GM18951 (cell line): ENCODE results near the gene ANKRD18A.

Source experiments
- POLR2A ChIP-seq: IDR thresholded peaks from 4 replicates; pipeline ENCODE4 v1.6.1; 2011; ENCODE audit warnings: mild to moderate bottlenecking; ENCODE audit not compliant: insufficient read length, insufficient read depth; ENCODE audit errors: extremely low read depth
- in situ Hi-C: fragments of 300-500 bp; cut with MboI; formaldehyde crosslinking; loops from one replicate; pipeline ENCODE4 v1.12.0; 2022; ENCODE audit warnings: low sequenced_read_pairs, mixed read lengths, inconsistent platforms; ENCODE audit not compliant: unreplicated experiment

The ANKRD18A gene

GRCh38 chr9:38620483-38621433 lies at the start of gene ANKRD18A:
Gene ANKRD18A, minus strand, starts transcription at chr9:38620596. Its CDS starts 311 bp downstream, at chr9:38620285.
- TF ChIP-seq POLR2A, result no peak
- in situ Hi-C loops, result no loop called here

GRCh38 chr9:38668791-38669466 lies 48.5 kb upstream of the ANKRD18A start:
- in situ Hi-C loops, result no loop called here
- TF ChIP-seq POLR2A, result no peak

GRCh38 chr9:38662763-38663593 lies 42.6 kb upstream of the ANKRD18A start:
- TF ChIP-seq POLR2A, result no peak
- in situ Hi-C loops, result no loop called here

GRCh38 chr9:38659538-38659937 lies 39.1 kb upstream of the ANKRD18A start:
- TF ChIP-seq POLR2A, result no peak

GRCh38 chr9:38656896-38657295 lies 36.5 kb upstream of the ANKRD18A start:
- TF ChIP-seq POLR2A, result no peak
- in situ Hi-C loops, result no loop called here

More at GRCh38 chr9:38659538-38659937, 39.1 kb upstream of the ANKRD18A start:
- in situ Hi-C loops, result no loop called here

- TF ChIP-seq POLR2A, result no peak
These were observed 32.1 kb upstream of the ANKRD18A start for GRCh38 chr9:38652486-38652885.

GRCh38 chr9:38652044-38652443 lies 31.6 kb upstream of the ANKRD18A start:
- in situ Hi-C loops, result no loop called here
- no peak for TF ChIP-seq POLR2A

More at GRCh38 chr9:38652486-38652885, 32.1 kb upstream of the ANKRD18A start:
- in situ Hi-C loops, result no loop called here

GRCh38 chr9:38651400-38652042 lies 31.1 kb upstream of the ANKRD18A start:
- TF ChIP-seq POLR2A, result no peak
- in situ Hi-C loops, result no loop called here

GRCh38 chr9:38650564-38650963 lies 30.2 kb upstream of the ANKRD18A start:
- in situ Hi-C loops, result no loop called here
- TF ChIP-seq POLR2A, result no peak

- in situ Hi-C loops, result no loop called here
- no peak for TF ChIP-seq POLR2A
These were observed 29.5 kb upstream of the ANKRD18A start for GRCh38 chr9:38649731-38650363.

- TF ChIP-seq POLR2A, result no peak
- in situ Hi-C loops, result no loop called here
These were observed 24.2 kb upstream of the ANKRD18A start for GRCh38 chr9:38644601-38645000.

GRCh38 chr9:38643815-38644173 lies 23.4 kb upstream of the ANKRD18A start:
- in situ Hi-C loops, result no loop called here
- no peak for TF ChIP-seq POLR2A
